Transverse colon (tissue), 4 donors: ENCODE measurements around the gene TMEM92. TPM values are rescaled to one million over a fixed set of nuclear protein-coding genes. Genes with fewer than 3 reads are reported as not detected.

Source experiments
- DNase-seq: peaks from one replicate; pipeline ENCODE4 v3.0.0-alpha.2; 2019
- H3K27ac ChIP-seq, 4 donors: fragments of 200-600 bp; sonication (generic); 2 replicates each; pipeline ENCODE4 v1.5.1; 2016 to 2018; ENCODE audit warnings: inconsistent platforms in 4 of 4
- H3K27me3 ChIP-seq: fragments of 200-600 bp; sonication (generic); 2 replicates; pipeline ENCODE4 v1.5.1; 2017; ENCODE audit warnings: inconsistent platforms
- H3K36me3 ChIP-seq, 4 donors: fragments of 200-600 bp; sonication (generic); 2 replicates each; pipeline ENCODE4 v1.5.1; 2017 to 2019; ENCODE audit warnings: inconsistent platforms in 4 of 4
- H3K4me1 ChIP-seq, 4 donors: fragments of 200-600 bp; sonication (generic); 2 replicates each; pipeline ENCODE4 v1.5.1; 2017 to 2020; ENCODE audit warnings: inconsistent platforms in 4 of 4
- H3K4me3 ChIP-seq, 4 donors: fragments of 200-600 bp; sonication (generic); 1 replicate in 1 of 4; 2 replicates in 3 of 4; pipeline versions ENCODE4 v1.5.1 to v1.6.1; 2017 to 2019; ENCODE audit warnings: inconsistent platforms in 4 of 4
- H3K9me3 ChIP-seq, 2 donors: fragments of 200-600 bp; sonication (generic); 2 replicates each; pipeline ENCODE4 v1.5.1; 2017 to 2019; ENCODE audit warnings: inconsistent platforms in 2 of 2
- CTCF ChIP-seq, 5 experiments: fragments of 200-600 bp in 3 of 5; fragments of 450-650 bp in 2 of 5; sonication (generic) in 3 of 5; IDR thresholded peaks; 1 replicate in 2 of 5; 2 replicates in 3 of 5; pipeline ENCODE4 v1.5.1; 2016 to 2017; ENCODE audit warnings: antibody characterized with exemption in 5 of 5, inconsistent platforms in 3 of 5, mild to moderate bottlenecking in 2 of 5, moderate library complexity in 1 of 5
- EP300 ChIP-seq: sonication (generic); formaldehyde crosslinking; IDR thresholded peaks from one replicate; pipeline ENCODE4 v1.6.1; 2017; ENCODE audit warnings: antibody characterized with exemption, low read depth
- POLR2A ChIP-seq: fragments of 450-650 bp; IDR thresholded peaks from one replicate; pipeline ENCODE4 v1.6.1; 2016; ENCODE audit warnings: antibody characterized with exemption, mild to moderate bottlenecking, moderate library complexity
- POLR2AphosphoS5 ChIP-seq, 3 donors: sonication (generic); formaldehyde crosslinking; IDR thresholded peaks; one replicate each; pipeline ENCODE4 v1.6.1; 2016; ENCODE audit warnings: antibody characterized with exemption in 3 of 3
- WGBS, 2 donors: methylation state at CpG; one replicate each; pipeline ENCODE4 v1.1.5; 2018; ENCODE audit warnings: low coverage in 1 of 2; 5-methylcytosine and 5-hydroxymethylcytosine counted together
- in situ Hi-C, 4 donors: fragments of 200-750 bp; cut with MboI; loops; one replicate each; pipeline versions ENCODE4 v1.15.0 to v1.15.1; 2017; ENCODE audit warnings: low sequenced_read_pairs in 3 of 4, low pct_ligation_motif_present in 1 of 4, low pct_unique_long_range_greater_than_20kb in 1 of 4
- intact Hi-C: fragments of 100-400 bp; cut with DNase I; formaldehyde crosslinking; loops from one replicate; pipeline ENCODE4 v1.15.1; 2023; ENCODE audit warnings: low total_unique reads
- total RNA-seq, 4 donors: library from RNA; depleted of rRNA; stranded (reverse); fragments of >200 nt; gene quantifications; one replicate each; pipeline ENCODE4 v1.1.0, GENCODE V29; 2016

TMEM92 gene
- total RNA-seq, 4 donors from 2014 or later, result 1.9 to 3.7 TPM; not detected in 2

- Histone ChIP-seq H3K36me3 (no peaks in the 10 kb centered on the region), H3K4me3 (no peak overlapping the region), H3K9me3 (no peaks in the 10 kb centered on the region), H3K27ac (no peak overlapping the region), H3K4me1 (peaks cover 0 to 3% (median 0%) of the 10 kb centered on the region in 4 donors), H3K27me3 (no peaks in the 10 kb centered on the region)
- no peak for TF ChIP-seq POLR2AphosphoS5 (IDR thresholded peaks at IDR 0.05)
- no peak for TF ChIP-seq CTCF (IDR thresholded peaks at IDR 0.05)
- 66 to 76% methylated on average over 3 to 10 of the region's 10 CpGs for WGBS, 2 donors
- DNase-seq, result no peak
- intact Hi-C loops, result no loop called here
- in situ Hi-C loops, result no loop called here
Observed at GRCh38 chr17:50318501-50319285, 44.4 kb downstream of the TMEM92 start.

GRCh38 chr17:50319306-50320004 is 45.2 kb downstream of the TMEM92 start:
- Histone ChIP-seq H3K36me3 (no peaks in the 10 kb centered on the region), H3K9me3 (no peaks in the 10 kb centered on the region), H3K4me1 (peaks cover 0 to 3% (median 0%) of the 10 kb centered on the region in 4 donors), H3K27ac (no peak overlapping the region), H3K27me3 (no peaks in the 10 kb centered on the region), H3K4me3 (no peak overlapping the region)
- no peak for DNase-seq
- no peak for TF ChIP-seq POLR2AphosphoS5 (IDR thresholded peaks at IDR 0.05)
- TF ChIP-seq POLR2A, result no peak
- TF ChIP-seq CTCF (IDR thresholded peaks at IDR 0.05), result no peak
- TF ChIP-seq EP300, result no peak
- 86% methylated on average over 11 to 12 of the region's 12 CpGs for whole genome bisulfite sequencing, 2 donors
- intact Hi-C loops, result no loop called here
- in situ Hi-C loops, result no loop called here

GRCh38 chr17:50322271-50322670 is 48.0 kb downstream of the TMEM92 start:
- intact Hi-C loops, result no loop called here

More at GRCh38 chr17:50322271-50322670, 48.0 kb downstream of the TMEM92 start:
- H3K36me3 ChIP-seq, result no peaks in the 10 kb centered on the region
- H3K27me3 ChIP-seq, result no peaks in the 10 kb centered on the region
- H3K4me3 ChIP-seq, result no peak overlapping the region
- 74 to 75% methylated on average over 7 of the region's 7 CpGs for WGBS, 2 donors
- no peak overlapping the region for H3K27ac ChIP-seq
- no peak for DNase-seq
- no peaks in the 10 kb centered on the region for H3K9me3 ChIP-seq
- no peak for TF ChIP-seq EP300
- no peak for TF ChIP-seq POLR2A
- no peak for TF ChIP-seq POLR2AphosphoS5 (IDR thresholded peaks at IDR 0.05)
- no peak for TF ChIP-seq CTCF (IDR thresholded peaks at IDR 0.05)
- in situ Hi-C loops, result no loop called here
- H3K4me1 ChIP-seq, result peaks cover 0 to 3% (median 0%) of the 10 kb centered on the region in 4 donors
